Hepatocyte (in vitro differentiated cells): ENCODE measurements around the gene CPZ. TPM values are rescaled to one million over a fixed set of nuclear protein-coding genes. Genes with fewer than 3 reads are reported as not detected.

ENCODE experiments used
- DNase-seq: peaks from one replicate; pipeline ENCODE4 v3.0.0-alpha.2; 2016; ENCODE audit warnings: low spot score
- H2AFZ ChIP-seq: fragments of 200-600 bp; sonication (generic); 2 replicates; pipeline ENCODE4 v1.6.0; 2016; ENCODE audit warnings: antibody characterized with exemption, mild to moderate bottlenecking
- H3K27ac ChIP-seq: fragments of 200-600 bp; sonication (generic); 2 replicates; pipeline ENCODE4 v1.5.1; 2016; ENCODE audit warnings: mild to moderate bottlenecking
- H3K27me3 ChIP-seq: fragments of 200-600 bp; sonication (generic); 2 replicates; pipeline ENCODE4 v1.6.1; 2016
- H3K36me3 ChIP-seq: fragments of 200-600 bp; sonication (generic); replicated peaks from 2 replicates; pipeline ENCODE4 v1.5.1; 2016; ENCODE audit warnings: low read depth; ENCODE audit not compliant: insufficient read depth
- H3K4me1 ChIP-seq: fragments of 200-600 bp; sonication (generic); 2 replicates; pipeline ENCODE4 v1.5.1; 2016; ENCODE audit warnings: mild to moderate bottlenecking, moderate library complexity; ENCODE audit not compliant: insufficient read depth
- H3K4me2 ChIP-seq: fragments of 200-600 bp; sonication (generic); 2 replicates; pipeline ENCODE4 v1.6.0; 2016
- H3K4me3 ChIP-seq: fragments of 200-600 bp; sonication (generic); 2 replicates; pipeline ENCODE4 v1.5.1; 2016; ENCODE audit warnings: mild to moderate bottlenecking
- H3K79me2 ChIP-seq: fragments of 200-600 bp; sonication (generic); 2 replicates; pipeline ENCODE4 v1.6.0; 2017; ENCODE audit warnings: mild to moderate bottlenecking
- H3K9me2 ChIP-seq: fragments of 200-600 bp; sonication (generic); replicated peaks from 2 replicates; pipeline ENCODE4 v1.6.0; 2017; ENCODE audit warnings: mild to moderate bottlenecking; ENCODE audit not compliant: insufficient read depth
- H3K9me3 ChIP-seq: fragments of 200-600 bp; sonication (generic); 2 replicates; pipeline ENCODE4 v1.5.1; 2016; ENCODE audit warnings: low read depth, mild to moderate bottlenecking
- H4K20me1 ChIP-seq: fragments of 200-600 bp; sonication (generic); 2 replicates; pipeline ENCODE4 v1.6.0; 2016; ENCODE audit warnings: mild to moderate bottlenecking; ENCODE audit not compliant: insufficient read depth, poor library complexity, severe bottlenecking
- CTCF ChIP-seq: fragments of 200-600 bp; sonication (generic); IDR thresholded peaks from 2 replicates; pipeline ENCODE4 v1.5.1; 2016; ENCODE audit warnings: antibody characterized with exemption, mild to moderate bottlenecking; ENCODE audit not compliant: poor library complexity
- EZH2 ChIP-seq: fragments of 200-600 bp; sonication (generic); IDR thresholded peaks from 2 replicates; pipeline ENCODE4 v1.6.1; 2016; ENCODE audit warnings: antibody characterized with exemption, mild to moderate bottlenecking, borderline replicate concordance
- EZH2phosphoT487 ChIP-seq: fragments of 200-600 bp; sonication (generic); IDR thresholded peaks from one replicate; pipeline ENCODE4 v1.6.1; 2018; ENCODE audit warnings: antibody characterized with exemption, mild to moderate bottlenecking, low read depth, moderate library complexity; ENCODE audit not compliant: unreplicated experiment, severe bottlenecking
- WGBS: methylation state at CpG from one replicate; pipeline ENCODE4 v1.1.6; 2016; ENCODE audit warnings: low lambda C conversion rate; ENCODE audit errors: missing lambda C conversion rate; 5-methylcytosine and 5-hydroxymethylcytosine counted together
- polyA plus RNA-seq: library from polyadenylated mRNA; unstranded; fragments of >200 nt; fragmentation: Nextera tagmentation; extraction: Ambion mirVana; gene quantifications from 2 replicates; pipeline ENCODE4 v1.2.1, GENCODE V29; 2016
- total RNA-seq: library from RNA; depleted of rRNA; stranded (reverse); fragments of >200 nt; gene quantifications from 2 replicates; pipeline ENCODE4 v1.2.3, GENCODE V29; 2014

The CPZ gene
- total and polyA plus RNA-seq, 2 experiments from 2014 or later = 34.8 to 113 TPM

- H3K36me3 ChIP-seq = no peaks in the 10 kb centered on the region
- WGBS = 76% methylated on average over 8 of the region's 8 CpGs
- H3K4me3 ChIP-seq = no peak overlapping the region
- H3K9me2 ChIP-seq = no peaks in the 10 kb centered on the region
- TF ChIP-seq EZH2 (no peak), EZH2phosphoT487 (no peak), CTCF (no peak)
- H3K79me2 ChIP-seq = no peaks in the 10 kb centered on the region
- no peaks in the 10 kb centered on the region for H3K27me3 ChIP-seq
- no peaks in the 10 kb centered on the region for H3K9me3 ChIP-seq
- H2AFZ ChIP-seq = no peak overlapping the region
- no peaks in the 10 kb centered on the region for H4K20me1 ChIP-seq
- no peak overlapping the region for H3K27ac ChIP-seq
- peaks cover 3% of the 10 kb centered on the region for H3K4me1 ChIP-seq
- no peak for DNase-seq
- no peak overlapping the region for H3K4me2 ChIP-seq
Observed at GRCh38 chr4:8546766-8547107, 45.8 kb upstream of the CPZ start.

GRCh38 chr4:8547108-8547911 lies 45.3 kb upstream of the CPZ start:
- H3K27ac ChIP-seq = no peak overlapping the region
- 68% methylated on average over 16 of the region's 16 CpGs for WGBS
- H3K4me2 ChIP-seq = no peak overlapping the region
- no peak for DNase-seq
- no peaks in the 10 kb centered on the region for H3K79me2 ChIP-seq
- peaks cover 3% of the 10 kb centered on the region for H3K4me1 ChIP-seq
- H4K20me1 ChIP-seq = no peaks in the 10 kb centered on the region
- peak; percentile 24 for TF ChIP-seq CTCF
- no peak for TF ChIP-seq EZH2
- no peak for TF ChIP-seq EZH2phosphoT487
- no peaks in the 10 kb centered on the region for H3K36me3 ChIP-seq
- H3K9me2 ChIP-seq = no peaks in the 10 kb centered on the region
- no peak overlapping the region for H3K4me3 ChIP-seq
- H3K9me3 ChIP-seq = no peaks in the 10 kb centered on the region
- H2AFZ ChIP-seq = no peak overlapping the region
- no peaks in the 10 kb centered on the region for H3K27me3 ChIP-seq

- no peaks in the 10 kb centered on the region for H4K20me1 ChIP-seq
- no peak for DNase-seq
- no peak overlapping the region for H3K4me3 ChIP-seq
- WGBS = 86% methylated on average over 16 of the region's 16 CpGs
- no peaks in the 10 kb centered on the region for H3K27me3 ChIP-seq
- H3K9me2 ChIP-seq = no peaks in the 10 kb centered on the region
- H3K4me2 ChIP-seq = no peak overlapping the region
- no peak overlapping the region for H3K27ac ChIP-seq
- no peaks in the 10 kb centered on the region for H3K79me2 ChIP-seq
- peaks cover 3% of the 10 kb centered on the region for H3K4me1 ChIP-seq
- no peaks in the 10 kb centered on the region for H3K9me3 ChIP-seq
- no peak overlapping the region for H2AFZ ChIP-seq
- no peaks in the 10 kb centered on the region for H3K36me3 ChIP-seq
- TF ChIP-seq CTCF (no peak), EZH2 (no peak), EZH2phosphoT487 (no peak)
Observed at GRCh38 chr4:8547912-8548730, 44.4 kb upstream of the CPZ start.
